Pancreas (tissue), 10 donors: ENCODE results near the gene U2AF1L4. TPM values are rescaled to one million over a fixed set of nuclear protein-coding genes. Genes with fewer than 3 reads are reported as not detected.

Experiments
- ATAC-seq, 4 donors: fragments of 200-7000 bp; cut with Tn5 transposase; one replicate each; pipeline versions ENCODE4 v1.8.0 to v1.9.1; 2020; ENCODE audit warnings: mild to moderate bottlenecking in 4 of 4, moderate library complexity in 4 of 4
- DNase-seq, 6 donors: peaks; one replicate each; pipeline ENCODE4 v3.0.0-alpha.2; 2020
- FAIRE-seq: peaks from 2 replicates; lab custom pipeline; 2012; peaks lifted over from hg19 to GRCh38; lab: Jason Lieb, UNC
- H3K27ac ChIP-seq, 4 donors: fragments of 200-600 bp; sonication (generic); 1 replicate in 3 of 4; 2 replicates in 1 of 4; pipeline versions ENCODE4 v1.5.0 to v1.8.0; 2020
- H3K27me3 ChIP-seq, 4 donors: fragments of 200-600 bp; one replicate each; pipeline ENCODE4 v1.8.0; 2021
- H3K36me3 ChIP-seq, 3 donors: fragments of 200-600 bp; sonication (generic) in 1 of 3; one replicate each; pipeline versions ENCODE4 v1.5.0 to v1.8.0; 2020 to 2021
- H3K4me1 ChIP-seq, 3 donors: fragments of 200-600 bp; one replicate each; pipeline ENCODE4 v1.8.0; 2021
- H3K4me3 ChIP-seq, 4 donors: fragments of 200-600 bp; sonication (generic) in 2 of 4; one replicate each; pipeline versions ENCODE4 v1.5.0 to v1.8.0; 2020 to 2021
- H3K9me3 ChIP-seq, 4 donors: fragments of 200-600 bp; one replicate each; pipeline ENCODE4 v1.8.0; 2021
- WGBS, 2 donors: extraction: QIAGEN DNeasy Blood & Tissue Kit; methylation state at CpG; one replicate each; pipeline ENCODE4 v1.1.7; 2013; 5-methylcytosine and 5-hydroxymethylcytosine counted together
- intact Hi-C, 3 donors: fragments of 100-400 bp; cut with DNase I; formaldehyde crosslinking; loops; one replicate each; pipeline versions ENCODE4 v1.11.1 to v1.14.2; 2022
- polyA plus RNA-seq, 2 donors: library from polyadenylated mRNA; stranded (reverse); fragments of 200-250 nt; gene quantifications; one replicate each; pipeline ENCODE4 v1.2.3, GENCODE V29; 2013
- total RNA-seq, 6 donors: library from RNA; stranded (reverse); fragmentation: NEBNext Ultra II Directional in 4 of 6; extraction: Animal tissue kit (Norgen Biotek cat#: 25700) in 4 of 6; gene quantifications; one replicate each; pipeline versions ENCODE4 v1.2.1 to v1.2.4, GENCODE V29; 2021 to 2023
- TF ChIP-seq, protein P1 (sequence below), 4 donors: fragments of 200-600 bp; sonication (generic) in 3 of 4; IDR thresholded peaks; one replicate each; pipeline versions ENCODE4 v1.5.0 to v1.8.0; 2021; ENCODE audit warnings: antibody characterized with exemption in 4 of 4
- donor health status: healthy with polysubstance abuse.
- donor health status: DM: no; HTN: no; CAD: no; lungs with moderate emphysema.
- donor health status: DM: no; HTN: no; CAD: no.
- donor health status: control.
- donor health status: control.
- donor health status: Bipolar disorder and iron deficiency.
- donor health status: DM: yes; HTN: yes; CAD: no.
- donor health status: DM: no; HTN: no; CAD: no.
- donor health status: DM: no; HTN: no; CAD: no.
- donor health status: DM: yes; HTN: yes; CAD: no.

The U2AF1L4 gene
- total and polyA plus RNA-seq, 8 donors = 9.7 to 124 (median 12.0) TPM

GRCh38 chr19:35738021-35738886 lies 7.0 kb downstream of the U2AF1L4 start:
- TF ChIP-seq, protein P1, sequence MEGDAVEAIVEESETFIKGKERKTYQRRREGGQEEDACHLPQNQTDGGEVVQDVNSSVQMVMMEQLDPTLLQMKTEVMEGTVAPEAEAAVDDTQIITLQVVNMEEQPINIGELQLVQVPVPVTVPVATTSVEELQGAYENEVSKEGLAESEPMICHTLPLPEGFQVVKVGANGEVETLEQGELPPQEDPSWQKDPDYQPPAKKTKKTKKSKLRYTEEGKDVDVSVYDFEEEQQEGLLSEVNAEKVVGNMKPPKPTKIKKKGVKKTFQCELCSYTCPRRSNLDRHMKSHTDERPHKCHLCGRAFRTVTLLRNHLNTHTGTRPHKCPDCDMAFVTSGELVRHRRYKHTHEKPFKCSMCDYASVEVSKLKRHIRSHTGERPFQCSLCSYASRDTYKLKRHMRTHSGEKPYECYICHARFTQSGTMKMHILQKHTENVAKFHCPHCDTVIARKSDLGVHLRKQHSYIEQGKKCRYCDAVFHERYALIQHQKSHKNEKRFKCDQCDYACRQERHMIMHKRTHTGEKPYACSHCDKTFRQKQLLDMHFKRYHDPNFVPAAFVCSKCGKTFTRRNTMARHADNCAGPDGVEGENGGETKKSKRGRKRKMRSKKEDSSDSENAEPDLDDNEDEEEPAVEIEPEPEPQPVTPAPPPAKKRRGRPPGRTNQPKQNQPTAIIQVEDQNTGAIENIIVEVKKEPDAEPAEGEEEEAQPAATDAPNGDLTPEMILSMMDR (IDR thresholded peaks at IDR 0.05) = no peak
- H3K36me3 ChIP-seq = peaks cover 0 to 10% (median 5%) of the 10 kb centered on the region in 3 donors
- no peaks in the 10 kb centered on the region for H3K9me3 ChIP-seq
- FAIRE-seq (no peak), ATAC-seq (no peak), DNase-seq (peak in 2 of 6 donors; percentile 46 to 71)
- H3K4me3 ChIP-seq = no peak overlapping the region
- H3K4me1 ChIP-seq = peaks cover 0 to 4% (median 0%) of the 10 kb centered on the region in 3 donors
- 92% methylated on average over 37 of the region's 37 CpGs for WGBS, 2 donors
- H3K27ac ChIP-seq = no peak overlapping the region
- intact Hi-C loops = no loop called here
- H3K27me3 ChIP-seq = no peaks in the 10 kb centered on the region

- peaks cover 4 to 16% (median 5%) of the 10 kb centered on the region in 3 donors for H3K36me3 ChIP-seq
Measured at GRCh38 chr19:35736913-35737886, 8.0 kb downstream of the U2AF1L4 start.

GRCh38 chr19:35734889-35735288 lies 10.3 kb downstream of the U2AF1L4 start:
- DNase-seq (no peak), ATAC-seq (no peak), FAIRE-seq (no peak)
- no peak overlapping the region for H3K27ac ChIP-seq
- peaks cover 0 to 1% (median 0%) of the 10 kb centered on the region in 3 donors for H3K4me1 ChIP-seq
- H3K9me3 ChIP-seq = no peaks in the 10 kb centered on the region
- WGBS, 2 donors = 79 to 86% methylated on average over 5 of the region's 5 CpGs
- intact Hi-C loops = no loop called here
- TF ChIP-seq, protein P1 (IDR thresholded peaks at IDR 0.05) = no peak
- H3K36me3 ChIP-seq = peaks cover 5 to 37% (median 15%) of the 10 kb centered on the region in 3 donors
- H3K4me3 ChIP-seq = no peak overlapping the region
- H3K27me3 ChIP-seq = no peaks in the 10 kb centered on the region

More at GRCh38 chr19:35736913-35737886, 8.0 kb downstream of the U2AF1L4 start:
- DNase-seq (peak in 2 of 6 donors; percentile 35 to 52), FAIRE-seq (no peak), ATAC-seq (no peak)
- intact Hi-C loops = no loop called here
- H3K4me3 ChIP-seq = no peak overlapping the region
- H3K9me3 ChIP-seq = no peaks in the 10 kb centered on the region
- peaks cover 0 to 4% (median 0%) of the 10 kb centered on the region in 3 donors for H3K4me1 ChIP-seq
- 90 to 92% methylated on average over 22 of the region's 22 CpGs for WGBS, 2 donors
- no peaks in the 10 kb centered on the region for H3K27me3 ChIP-seq
- H3K27ac ChIP-seq = no peak overlapping the region
- TF ChIP-seq, protein P1 (IDR thresholded peaks at IDR 0.05) = no peak

DNA sequence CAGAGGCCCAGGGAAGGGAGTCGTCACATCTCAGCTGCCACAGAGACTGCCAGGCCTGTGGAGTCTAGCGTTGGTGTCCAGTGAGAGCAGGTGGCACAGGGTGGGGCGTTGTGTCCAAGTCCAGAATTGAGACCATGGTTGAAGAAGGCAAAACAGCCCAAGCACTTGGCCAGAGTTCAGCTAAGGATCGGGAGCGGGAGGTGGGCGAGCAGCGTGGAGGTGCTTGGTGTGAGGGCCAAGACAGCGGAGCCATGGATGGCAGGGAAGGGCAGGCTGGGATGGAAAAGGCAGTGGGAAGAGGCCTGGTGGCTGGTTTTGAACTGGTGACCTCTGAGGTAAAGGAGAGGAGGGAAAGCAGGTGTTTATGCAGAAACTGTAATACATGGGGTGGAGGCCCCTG lies 10.9 kb downstream of the U2AF1L4 start:
- DNase-seq = no peak
- intact Hi-C loops = no loop called here
- no peak for ATAC-seq
- H3K4me3 ChIP-seq = no peak overlapping the region
- WGBS, 2 donors = 96 to 99% methylated on average over 8 of the region's 8 CpGs
- TF ChIP-seq, protein P1 (IDR thresholded peaks at IDR 0.05) = no peak
- FAIRE-seq = no peak
- H3K27ac ChIP-seq = no peak overlapping the region
- no peaks in the 10 kb centered on the region for H3K9me3 ChIP-seq
- peaks cover 6 to 44% (median 21%) of the 10 kb centered on the region in 3 donors for H3K36me3 ChIP-seq
- H3K4me1 ChIP-seq = no peaks in the 10 kb centered on the region
- no peaks in the 10 kb centered on the region for H3K27me3 ChIP-seq
